Upper lobe of left lung (tissue), 6 donors: ENCODE results near the gene ATP2B2. TPM values are rescaled to one million over a fixed set of nuclear protein-coding genes. Genes with fewer than 3 reads are reported as not detected.

ENCODE experiments used
- ATAC-seq, 2 donors: fragments of 200-7000 bp; cut with Tn5 transposase; one replicate each; pipeline ENCODE4 v1.9.1; 2022; ENCODE audit warnings: mild to moderate bottlenecking in 2 of 2, moderate library complexity in 2 of 2; ENCODE audit not compliant: low FRiP score in 2 of 2
- DNase-seq, 2 donors: peaks; one replicate each; pipeline ENCODE4 v3.0.0-alpha.2; 2019 to 2020
- H3K27ac ChIP-seq, 4 donors: fragments of 200-600 bp; sonication (generic); one replicate each; pipeline ENCODE4 v1.5.1; 2016 to 2019
- H3K27me3 ChIP-seq, 4 donors: fragments of 200-600 bp; sonication (generic); one replicate each; pipeline ENCODE4 v1.5.1; 2017 to 2019
- H3K36me3 ChIP-seq, 4 donors: fragments of 200-600 bp; sonication (generic); one replicate each; pipeline ENCODE4 v1.5.1; 2016 to 2019
- H3K4me1 ChIP-seq, 4 donors: fragments of 200-600 bp; sonication (generic); one replicate each; pipeline ENCODE4 v1.5.1; 2018 to 2019
- H3K4me3 ChIP-seq, 4 donors: fragments of 200-600 bp; sonication (generic); one replicate each; pipeline ENCODE4 v1.5.1; 2017 to 2019; ENCODE audit warnings: mild to moderate bottlenecking in 2 of 4, moderate library complexity in 1 of 4
- H3K9me3 ChIP-seq, 4 donors: fragments of 200-600 bp; sonication (generic); one replicate each; pipeline ENCODE4 v1.5.1; 2018 to 2019
- EP300 ChIP-seq, 4 donors: sonication (generic); formaldehyde crosslinking; IDR thresholded peaks; one replicate each; pipeline ENCODE4 v1.5.1; 2017; ENCODE audit warnings: antibody characterized with exemption in 4 of 4, control low read depth in 2 of 4
- POLR2A ChIP-seq, 4 donors: fragments of 450-650 bp; IDR thresholded peaks; one replicate each; pipeline ENCODE4 v1.5.1; 2016 to 2017; ENCODE audit warnings: antibody characterized with exemption in 4 of 4, mild to moderate bottlenecking in 2 of 4
- POLR2AphosphoS5 ChIP-seq, 2 donors: sonication (generic); formaldehyde crosslinking; IDR thresholded peaks; one replicate each; pipeline ENCODE4 v1.5.1; 2017; ENCODE audit warnings: antibody characterized with exemption in 2 of 2
- WGBS, 2 donors: methylation state at CpG; one replicate each; pipeline ENCODE4 v1.1.5; 2017 to 2018; 5-methylcytosine and 5-hydroxymethylcytosine counted together
- total RNA-seq, 6 donors: library from RNA; depleted of rRNA in 4 of 6; stranded (reverse); fragments of >200 nt in 4 of 6; gene quantifications; one replicate each; pipeline versions ENCODE4 v1.1.0 to v1.2.1, GENCODE V29; 2016 to 2021
- TF ChIP-seq, protein P1 (sequence below), 6 experiments: fragments of 450-650 bp in 4 of 6; fragments of 200-600 bp in 2 of 6; sonication (generic) in 2 of 6; IDR thresholded peaks; one replicate each; pipeline ENCODE4 v1.5.1; 2016 to 2019; ENCODE audit warnings: antibody characterized with exemption in 6 of 6
- donor health status: DM: no; HTN: no; CAD: no; lungs with moderate emphysema.
- donor health status: DM: no; HTN: yes; CAD: no; lungs with severe emphysema.

Gene ATP2B2
- total RNA-seq, 6 donors from 2014 or later: 0.13 to 0.30 TPM; not detected in 4

DNA sequence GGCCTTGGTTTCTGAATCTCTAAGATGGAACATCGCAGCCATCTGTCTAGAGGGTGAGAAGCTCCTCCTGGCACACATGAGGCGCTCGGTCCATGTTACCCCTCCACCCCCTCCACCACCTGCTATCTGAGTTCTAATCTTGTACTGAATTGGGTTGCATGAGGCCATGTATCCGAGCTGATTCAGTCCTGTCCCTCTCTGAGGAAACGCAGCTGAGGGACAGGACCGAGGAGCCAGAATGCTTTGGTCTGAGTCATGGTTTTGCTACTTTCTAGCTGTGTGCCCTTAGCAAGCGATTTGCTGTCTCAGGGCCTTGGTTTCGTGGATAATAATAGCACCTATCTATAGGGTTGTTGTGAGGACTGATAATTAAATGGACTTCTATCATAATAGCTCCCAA, 96.7 kb downstream of the ATP2B2 start:
- WGBS, 2 donors: 80 to 94% methylated on average over 5 to 8 of the region's 8 CpGs
- H3K27me3 ChIP-seq: no peaks in the 10 kb centered on the region
- H3K4me3 ChIP-seq: no peak overlapping the region
- DNase-seq (no peak), ATAC-seq (no peak)
- TF ChIP-seq, protein P1, sequence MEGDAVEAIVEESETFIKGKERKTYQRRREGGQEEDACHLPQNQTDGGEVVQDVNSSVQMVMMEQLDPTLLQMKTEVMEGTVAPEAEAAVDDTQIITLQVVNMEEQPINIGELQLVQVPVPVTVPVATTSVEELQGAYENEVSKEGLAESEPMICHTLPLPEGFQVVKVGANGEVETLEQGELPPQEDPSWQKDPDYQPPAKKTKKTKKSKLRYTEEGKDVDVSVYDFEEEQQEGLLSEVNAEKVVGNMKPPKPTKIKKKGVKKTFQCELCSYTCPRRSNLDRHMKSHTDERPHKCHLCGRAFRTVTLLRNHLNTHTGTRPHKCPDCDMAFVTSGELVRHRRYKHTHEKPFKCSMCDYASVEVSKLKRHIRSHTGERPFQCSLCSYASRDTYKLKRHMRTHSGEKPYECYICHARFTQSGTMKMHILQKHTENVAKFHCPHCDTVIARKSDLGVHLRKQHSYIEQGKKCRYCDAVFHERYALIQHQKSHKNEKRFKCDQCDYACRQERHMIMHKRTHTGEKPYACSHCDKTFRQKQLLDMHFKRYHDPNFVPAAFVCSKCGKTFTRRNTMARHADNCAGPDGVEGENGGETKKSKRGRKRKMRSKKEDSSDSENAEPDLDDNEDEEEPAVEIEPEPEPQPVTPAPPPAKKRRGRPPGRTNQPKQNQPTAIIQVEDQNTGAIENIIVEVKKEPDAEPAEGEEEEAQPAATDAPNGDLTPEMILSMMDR (IDR thresholded peaks at IDR 0.05): no peak
- no peaks in the 10 kb centered on the region for H3K9me3 ChIP-seq
- no peaks in the 10 kb centered on the region for H3K36me3 ChIP-seq
- no peak overlapping the region for H3K27ac ChIP-seq
- H3K4me1 ChIP-seq: no peaks in the 10 kb centered on the region

DNA sequence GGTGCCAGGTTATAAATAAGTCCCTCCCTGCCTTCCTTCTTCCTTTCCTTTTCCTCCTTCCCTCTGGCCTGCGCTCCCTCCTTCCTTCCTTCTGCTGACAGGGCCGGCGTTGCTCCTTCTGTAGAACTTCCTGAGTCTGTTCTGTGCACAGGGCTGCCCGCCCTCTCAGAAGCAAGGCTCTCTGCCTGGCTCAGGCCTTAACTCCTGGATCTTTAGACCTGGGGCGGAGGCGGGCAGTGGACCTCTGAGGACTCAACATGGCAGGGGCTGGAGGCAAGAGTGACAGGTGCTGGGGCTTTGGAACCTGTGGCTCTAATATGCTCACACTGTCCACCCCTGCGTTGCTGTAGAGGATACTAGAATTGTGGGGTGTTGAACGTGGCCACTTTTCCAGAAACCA, 98.0 kb downstream of the ATP2B2 start:
- Histone ChIP-seq H3K27me3 (no peaks in the 10 kb centered on the region), H3K27ac (no peak overlapping the region), H3K9me3 (no peaks in the 10 kb centered on the region), H3K36me3 (no peaks in the 10 kb centered on the region), H3K4me3 (no peak overlapping the region), H3K4me1 (no peaks in the 10 kb centered on the region)
- DNase-seq (no peak), ATAC-seq (no peak)
- 68 to 80% methylated on average over 8 of the region's 8 CpGs for WGBS, 2 donors
- TF ChIP-seq POLR2A (IDR thresholded peaks at IDR 0.05) (no peak), EP300 (IDR thresholded peaks at IDR 0.05) (no peak), POLR2AphosphoS5 (IDR thresholded peaks at IDR 0.05) (no peak)

GRCh38 chr3:10406414-10406813, 99.0 kb downstream of the ATP2B2 start:
- Histone ChIP-seq H3K4me1 (no peaks in the 10 kb centered on the region), H3K27ac (no peak overlapping the region), H3K4me3 (no peak overlapping the region), H3K36me3 (no peaks in the 10 kb centered on the region), H3K9me3 (no peaks in the 10 kb centered on the region), H3K27me3 (no peaks in the 10 kb centered on the region)
- no peak for DNase-seq
- WGBS, 2 donors: 72 to 74% methylated on average over 6 of the region's 6 CpGs
- ATAC-seq: no peak
- TF ChIP-seq, protein P1 (IDR thresholded peaks at IDR 0.05): no peak
- TF ChIP-seq POLR2A (IDR thresholded peaks at IDR 0.05) (no peak), POLR2AphosphoS5 (IDR thresholded peaks at IDR 0.05) (no peak), EP300 (IDR thresholded peaks at IDR 0.05) (no peak)

GRCh38 chr3:10405816-10406215, 99.6 kb downstream of the ATP2B2 start:
- Histone ChIP-seq H3K4me3 (no peak overlapping the region), H3K36me3 (no peaks in the 10 kb centered on the region), H3K4me1 (no peaks in the 10 kb centered on the region), H3K27me3 (no peaks in the 10 kb centered on the region), H3K27ac (no peak overlapping the region), H3K9me3 (no peaks in the 10 kb centered on the region)
- ATAC-seq: no peak
- 43 to 44% methylated on average over 1 of the region's 1 CpG for WGBS, 2 donors
- no peak for DNase-seq
- TF ChIP-seq POLR2A (IDR thresholded peaks at IDR 0.05) (no peak), EP300 (IDR thresholded peaks at IDR 0.05) (no peak), POLR2AphosphoS5 (IDR thresholded peaks at IDR 0.05) (no peak)
- TF ChIP-seq, protein P1 (IDR thresholded peaks at IDR 0.05): no peak

GRCh38 chr3:10404876-10405275, 100.5 kb downstream of the ATP2B2 start:
- Histone ChIP-seq H3K9me3 (no peaks in the 10 kb centered on the region), H3K36me3 (no peaks in the 10 kb centered on the region), H3K27me3 (no peaks in the 10 kb centered on the region), H3K4me3 (no peak overlapping the region), H3K4me1 (no peaks in the 10 kb centered on the region), H3K27ac (no peak overlapping the region)
- no peak for TF ChIP-seq POLR2A (IDR thresholded peaks at IDR 0.05)
- TF ChIP-seq EP300 (IDR thresholded peaks at IDR 0.05): no peak
- TF ChIP-seq, protein P1 (IDR thresholded peaks at IDR 0.05): no peak
- DNase-seq: no peak
- 84 to 93% methylated on average over 3 of the region's 3 CpGs for WGBS, 2 donors
- ATAC-seq: no peak
